HFF-Myc (cell line): Measurements from ENCODE around the gene ATG2B.
A peak's percentile ranks its signal among the peaks of the same experiment; 100 is the strongest.

Experiments used
- DNase-seq: peaks from one replicate; pipeline ENCODE4 v3.0.0-alpha.2; 2011; ENCODE audit warnings: low read depth; ENCODE audit errors: extremely low read depth
- H3K4me3 ChIP-seq: replicated peaks from 2 replicates; pipeline ENCODE4 v1.5.1; 2011; ENCODE audit warnings: low read depth, mild to moderate bottlenecking, control low read depth, low read length
- TF ChIP-seq, protein P1 (sequence below): IDR thresholded peaks from 2 replicates; pipeline ENCODE4 v1.5.1; 2012; ENCODE audit warnings: mild to moderate bottlenecking, low read depth, low read length, control low read depth; ENCODE audit errors: missing control alignments

ATG2B gene, protein sequence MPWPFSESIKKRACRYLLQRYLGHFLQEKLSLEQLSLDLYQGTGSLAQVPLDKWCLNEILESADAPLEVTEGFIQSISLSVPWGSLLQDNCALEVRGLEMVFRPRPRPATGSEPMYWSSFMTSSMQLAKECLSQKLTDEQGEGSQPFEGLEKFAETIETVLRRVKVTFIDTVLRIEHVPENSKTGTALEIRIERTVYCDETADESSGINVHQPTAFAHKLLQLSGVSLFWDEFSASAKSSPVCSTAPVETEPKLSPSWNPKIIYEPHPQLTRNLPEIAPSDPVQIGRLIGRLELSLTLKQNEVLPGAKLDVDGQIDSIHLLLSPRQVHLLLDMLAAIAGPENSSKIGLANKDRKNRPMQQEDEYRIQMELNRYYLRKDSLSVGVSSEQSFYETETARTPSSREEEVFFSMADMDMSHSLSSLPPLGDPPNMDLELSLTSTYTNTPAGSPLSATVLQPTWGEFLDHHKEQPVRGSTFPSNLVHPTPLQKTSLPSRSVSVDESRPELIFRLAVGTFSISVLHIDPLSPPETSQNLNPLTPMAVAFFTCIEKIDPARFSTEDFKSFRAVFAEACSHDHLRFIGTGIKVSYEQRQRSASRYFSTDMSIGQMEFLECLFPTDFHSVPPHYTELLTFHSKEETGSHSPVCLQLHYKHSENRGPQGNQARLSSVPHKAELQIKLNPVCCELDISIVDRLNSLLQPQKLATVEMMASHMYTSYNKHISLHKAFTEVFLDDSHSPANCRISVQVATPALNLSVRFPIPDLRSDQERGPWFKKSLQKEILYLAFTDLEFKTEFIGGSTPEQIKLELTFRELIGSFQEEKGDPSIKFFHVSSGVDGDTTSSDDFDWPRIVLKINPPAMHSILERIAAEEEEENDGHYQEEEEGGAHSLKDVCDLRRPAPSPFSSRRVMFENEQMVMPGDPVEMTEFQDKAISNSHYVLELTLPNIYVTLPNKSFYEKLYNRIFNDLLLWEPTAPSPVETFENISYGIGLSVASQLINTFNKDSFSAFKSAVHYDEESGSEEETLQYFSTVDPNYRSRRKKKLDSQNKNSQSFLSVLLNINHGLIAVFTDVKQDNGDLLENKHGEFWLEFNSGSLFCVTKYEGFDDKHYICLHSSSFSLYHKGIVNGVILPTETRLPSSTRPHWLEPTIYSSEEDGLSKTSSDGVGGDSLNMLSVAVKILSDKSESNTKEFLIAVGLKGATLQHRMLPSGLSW (N-terminal part only)

DNA sequence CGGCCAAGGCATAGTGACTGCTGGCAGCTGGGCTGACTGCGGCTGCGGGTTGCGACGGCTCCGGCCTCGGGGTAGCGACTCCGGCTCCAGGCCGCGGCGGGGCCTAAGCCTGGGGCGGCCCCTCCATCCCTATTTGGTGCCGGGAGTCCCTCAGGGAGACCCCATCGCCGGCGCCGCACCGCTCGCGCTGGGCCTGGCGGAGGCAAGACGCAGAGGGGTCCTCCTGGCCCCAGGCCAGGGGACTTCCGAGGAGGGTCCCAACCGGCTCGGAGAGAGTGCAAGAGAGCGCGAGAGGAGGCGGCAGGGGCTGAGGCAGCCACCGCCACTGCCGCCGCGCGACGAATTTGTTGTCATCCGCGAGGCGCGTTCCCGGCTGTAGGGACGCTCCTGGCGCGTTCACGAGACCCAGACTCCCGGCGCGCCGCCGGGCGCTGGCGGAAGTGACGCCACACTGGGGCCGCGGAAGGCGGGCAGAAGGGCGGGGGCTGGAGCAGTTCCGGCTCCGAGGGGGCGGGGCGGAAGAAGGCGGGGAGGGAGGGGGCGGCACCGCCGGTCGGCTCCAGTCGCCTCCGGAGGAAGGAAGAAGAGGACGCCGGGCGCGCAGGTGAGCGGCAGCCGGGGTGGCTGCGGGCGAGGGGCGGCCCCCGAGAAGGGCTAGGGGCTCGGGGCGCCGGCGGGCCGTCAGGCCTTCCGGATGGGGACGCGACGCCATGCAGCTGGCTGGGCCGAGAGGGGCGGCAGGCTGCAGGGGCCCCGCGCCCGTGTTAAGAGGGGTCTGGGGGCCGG lies at the start of gene ATG2B, which contains the start of gene GSKIP:
Gene ATG2B, minus strand, starts transcription at position 377 of the 786 bp plus-strand sequence. Its CDS starts 365 bp downstream, at position 12.
Gene GSKIP, plus strand, starts transcription at position 562 of the 786 bp plus-strand sequence. CDS start 18,722 bp downstream, outside the sequence.
- DNase-seq = peak; percentile 49
- TF ChIP-seq, protein P1, sequence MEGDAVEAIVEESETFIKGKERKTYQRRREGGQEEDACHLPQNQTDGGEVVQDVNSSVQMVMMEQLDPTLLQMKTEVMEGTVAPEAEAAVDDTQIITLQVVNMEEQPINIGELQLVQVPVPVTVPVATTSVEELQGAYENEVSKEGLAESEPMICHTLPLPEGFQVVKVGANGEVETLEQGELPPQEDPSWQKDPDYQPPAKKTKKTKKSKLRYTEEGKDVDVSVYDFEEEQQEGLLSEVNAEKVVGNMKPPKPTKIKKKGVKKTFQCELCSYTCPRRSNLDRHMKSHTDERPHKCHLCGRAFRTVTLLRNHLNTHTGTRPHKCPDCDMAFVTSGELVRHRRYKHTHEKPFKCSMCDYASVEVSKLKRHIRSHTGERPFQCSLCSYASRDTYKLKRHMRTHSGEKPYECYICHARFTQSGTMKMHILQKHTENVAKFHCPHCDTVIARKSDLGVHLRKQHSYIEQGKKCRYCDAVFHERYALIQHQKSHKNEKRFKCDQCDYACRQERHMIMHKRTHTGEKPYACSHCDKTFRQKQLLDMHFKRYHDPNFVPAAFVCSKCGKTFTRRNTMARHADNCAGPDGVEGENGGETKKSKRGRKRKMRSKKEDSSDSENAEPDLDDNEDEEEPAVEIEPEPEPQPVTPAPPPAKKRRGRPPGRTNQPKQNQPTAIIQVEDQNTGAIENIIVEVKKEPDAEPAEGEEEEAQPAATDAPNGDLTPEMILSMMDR = no peak
- peak within 1 kb of the TSS; percentile 70 for H3K4me3 ChIP-seq

DNA sequence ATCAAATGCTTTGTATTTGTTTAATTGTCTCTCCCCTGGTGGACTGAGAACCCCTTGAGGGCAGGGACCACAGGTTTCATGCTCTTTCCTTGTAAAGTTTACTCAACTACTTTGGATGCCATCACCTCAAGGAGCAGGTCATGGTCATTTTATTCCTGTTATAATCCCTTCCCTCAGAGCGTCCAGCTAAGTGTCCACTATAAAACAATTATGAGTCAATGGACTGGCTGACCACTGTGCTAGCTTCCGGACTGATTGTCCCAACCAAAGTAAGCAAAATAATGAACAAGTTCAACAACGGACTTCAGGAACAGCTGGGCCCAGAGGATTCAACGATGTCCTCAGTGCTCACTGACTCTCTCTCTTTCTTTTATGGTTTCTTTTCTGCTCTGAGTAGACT lies 47.0 kb upstream of the ATG2B start:
- no peak for DNase-seq
- no peak overlapping the region for H3K4me3 ChIP-seq
- TF ChIP-seq, protein P1 = no peak

DNA sequence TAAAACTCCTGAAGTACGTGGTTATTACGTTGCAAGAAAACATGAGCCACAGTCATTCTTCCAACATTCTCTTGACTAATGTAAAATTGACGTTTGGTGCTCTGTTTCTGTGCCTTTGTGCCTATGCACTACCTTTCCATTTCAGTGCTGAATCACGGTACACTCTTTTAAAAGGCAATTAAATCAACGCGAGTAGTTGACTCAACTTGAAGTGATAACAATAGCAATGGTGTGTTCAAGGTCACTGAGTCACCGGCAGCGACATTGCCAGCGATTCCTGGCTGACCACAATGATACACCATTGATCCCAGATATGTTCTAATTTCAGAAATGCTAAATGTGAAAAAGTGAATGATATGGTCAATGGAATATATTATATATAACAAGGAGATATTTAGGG lies 46.6 kb upstream of the ATG2B start:
- no peak for DNase-seq
- TF ChIP-seq, protein P1 = no peak
- no peak overlapping the region for H3K4me3 ChIP-seq

DNA sequence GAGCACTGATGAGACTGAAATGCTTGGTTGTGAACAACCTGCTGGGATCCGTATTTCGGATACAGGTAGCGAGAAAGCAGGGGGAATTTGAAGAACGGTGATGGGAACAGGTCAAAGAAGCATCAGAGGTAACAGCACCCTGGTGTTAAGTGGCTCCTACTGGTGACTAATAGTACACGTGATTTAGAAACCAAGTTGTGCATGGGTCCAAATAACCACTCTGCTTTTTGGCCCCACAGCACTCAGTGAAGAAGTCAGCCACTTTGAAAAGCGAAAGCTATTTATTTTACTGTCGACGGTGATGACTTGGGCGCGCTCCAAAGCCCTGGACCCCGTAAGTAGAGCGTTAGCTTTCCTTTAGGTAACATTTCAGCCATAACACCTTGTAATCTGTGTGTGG lies 45.5 kb upstream of the ATG2B start:
- DNase-seq = no peak
- H3K4me3 ChIP-seq = no peak overlapping the region
- TF ChIP-seq, protein P1 = no peak

DNA sequence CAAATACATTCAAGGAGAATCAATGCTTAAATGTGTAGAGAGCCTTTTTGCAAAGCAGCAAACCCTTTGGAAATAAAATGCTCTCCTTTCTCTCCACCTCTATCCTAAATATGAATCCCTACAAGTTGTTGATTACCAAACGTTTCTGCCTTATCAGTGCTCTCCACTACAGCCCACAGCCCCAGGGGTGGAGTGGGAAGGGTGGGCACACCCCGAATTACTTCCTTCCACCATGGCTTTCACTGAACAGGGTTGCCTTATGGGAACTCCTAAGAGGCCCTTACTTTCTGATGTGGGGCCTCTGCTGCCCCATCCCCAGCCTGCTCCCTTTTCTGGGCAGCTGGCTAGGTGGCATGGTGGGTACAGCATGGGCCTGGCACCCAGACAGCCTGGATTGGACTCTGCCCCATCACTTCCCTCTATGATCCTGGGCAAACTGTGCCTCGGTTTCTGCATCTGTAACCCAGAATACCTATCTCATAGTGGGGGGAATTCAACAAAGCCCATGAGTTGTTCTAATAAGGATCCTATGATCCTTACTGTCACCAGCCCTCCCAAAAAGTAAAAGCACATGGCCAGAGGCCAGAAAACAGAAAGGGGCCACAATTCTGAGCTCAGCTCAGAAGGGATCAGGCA lies 44.9 kb upstream of the ATG2B start:
- TF ChIP-seq, protein P1 = no peak
- H3K4me3 ChIP-seq = no peak overlapping the region
- DNase-seq = no peak
